ENCODE measurements around the gene DDI1.

Gene DDI1

DNA sequence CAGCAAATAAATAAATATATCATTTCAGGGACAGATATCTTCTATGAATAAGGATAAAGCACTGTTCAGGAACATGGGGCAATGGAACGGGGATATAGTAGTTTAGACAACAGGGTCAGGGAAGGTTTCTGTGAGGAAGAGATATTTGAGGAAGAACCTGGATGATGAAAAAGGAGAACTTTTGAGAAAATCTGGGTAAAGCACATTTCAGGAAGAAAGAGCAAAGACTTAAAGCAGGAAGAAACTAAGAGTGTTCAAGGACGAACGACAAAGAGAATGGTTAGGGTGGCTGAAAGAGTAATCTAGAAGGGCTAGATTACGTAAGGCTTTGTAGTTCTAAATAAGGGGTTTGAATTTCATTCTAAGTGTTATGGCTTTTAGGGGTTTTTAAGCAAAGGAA, 12.7 kb downstream of the DDI1 start:
- no peak for DNase-seq (ENCODE audit: low read depth)
- TF ChIP-seq, protein P1, sequence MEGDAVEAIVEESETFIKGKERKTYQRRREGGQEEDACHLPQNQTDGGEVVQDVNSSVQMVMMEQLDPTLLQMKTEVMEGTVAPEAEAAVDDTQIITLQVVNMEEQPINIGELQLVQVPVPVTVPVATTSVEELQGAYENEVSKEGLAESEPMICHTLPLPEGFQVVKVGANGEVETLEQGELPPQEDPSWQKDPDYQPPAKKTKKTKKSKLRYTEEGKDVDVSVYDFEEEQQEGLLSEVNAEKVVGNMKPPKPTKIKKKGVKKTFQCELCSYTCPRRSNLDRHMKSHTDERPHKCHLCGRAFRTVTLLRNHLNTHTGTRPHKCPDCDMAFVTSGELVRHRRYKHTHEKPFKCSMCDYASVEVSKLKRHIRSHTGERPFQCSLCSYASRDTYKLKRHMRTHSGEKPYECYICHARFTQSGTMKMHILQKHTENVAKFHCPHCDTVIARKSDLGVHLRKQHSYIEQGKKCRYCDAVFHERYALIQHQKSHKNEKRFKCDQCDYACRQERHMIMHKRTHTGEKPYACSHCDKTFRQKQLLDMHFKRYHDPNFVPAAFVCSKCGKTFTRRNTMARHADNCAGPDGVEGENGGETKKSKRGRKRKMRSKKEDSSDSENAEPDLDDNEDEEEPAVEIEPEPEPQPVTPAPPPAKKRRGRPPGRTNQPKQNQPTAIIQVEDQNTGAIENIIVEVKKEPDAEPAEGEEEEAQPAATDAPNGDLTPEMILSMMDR (conservative IDR thresholded peaks at IDR 0.05; ENCODE audit: low read depth, low read length): no peak
- no peak overlapping the region for H3K4me3 ChIP-seq (ENCODE audit: low read depth, low read length)

DNA sequence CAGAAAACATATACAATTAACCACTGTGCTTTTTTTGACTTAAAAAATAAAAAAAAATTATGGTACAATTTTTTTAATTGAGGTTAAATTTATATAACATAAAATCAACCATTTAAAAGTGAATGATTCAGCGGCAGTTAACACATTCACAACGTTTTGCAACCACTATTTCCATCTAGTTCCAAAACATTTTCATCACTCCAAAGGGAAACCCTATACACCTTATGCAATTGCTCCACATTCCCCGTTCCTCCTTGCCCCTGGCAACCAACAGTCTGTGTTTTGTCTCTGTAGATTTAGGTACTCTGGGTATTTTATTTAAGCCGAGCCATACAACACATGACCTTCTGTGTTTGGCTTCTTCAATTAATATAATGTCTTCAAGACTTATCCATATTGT, 15.3 kb downstream of the DDI1 start:
- TF ChIP-seq, protein P1 (conservative IDR thresholded peaks at IDR 0.05; ENCODE audit: low read depth, low read length): no peak
- DNase-seq (ENCODE audit: low read depth): peak; percentile 48
- no peak overlapping the region for H3K4me3 ChIP-seq (ENCODE audit: low read depth, low read length)

DNA sequence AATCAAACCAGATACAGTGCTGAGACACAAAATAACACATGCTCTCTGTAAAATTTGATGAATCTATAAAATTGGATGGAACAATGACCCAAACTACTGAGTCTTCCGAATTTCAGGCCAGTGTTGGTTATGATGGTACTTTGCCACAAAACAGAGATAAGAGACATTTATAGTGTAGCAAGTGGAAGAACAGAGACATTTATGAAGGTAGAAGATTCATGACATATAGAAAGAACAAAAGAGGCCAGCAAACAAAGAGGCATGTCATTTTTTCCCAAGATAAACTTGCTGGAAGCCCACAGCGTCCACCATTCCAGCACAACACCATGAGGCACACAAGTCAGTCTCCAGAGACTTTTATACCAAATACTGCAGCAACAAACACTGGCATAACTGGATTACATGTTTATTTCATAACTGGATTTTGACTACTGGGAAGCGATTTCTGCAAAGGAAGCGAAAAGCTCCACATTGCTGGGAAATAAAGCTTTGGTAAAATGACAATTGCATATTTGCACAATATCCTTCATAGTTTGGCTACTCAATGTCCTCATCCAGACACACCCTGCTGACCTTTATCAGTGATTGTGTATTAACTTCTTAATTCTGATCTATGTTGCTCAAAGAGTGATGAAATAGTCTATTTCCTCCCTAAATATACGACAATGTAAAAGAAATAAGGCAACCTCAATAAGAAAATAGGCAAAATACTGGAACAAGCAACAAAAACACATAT, 17.5 kb downstream of the DDI1 start:
- TF ChIP-seq, protein P1 (conservative IDR thresholded peaks at IDR 0.05; ENCODE audit: low read depth, low read length): no peak
- DNase-seq (ENCODE audit: low read depth): no peak
- H3K4me3 ChIP-seq (ENCODE audit: low read depth, low read length): no peak overlapping the region

DNA sequence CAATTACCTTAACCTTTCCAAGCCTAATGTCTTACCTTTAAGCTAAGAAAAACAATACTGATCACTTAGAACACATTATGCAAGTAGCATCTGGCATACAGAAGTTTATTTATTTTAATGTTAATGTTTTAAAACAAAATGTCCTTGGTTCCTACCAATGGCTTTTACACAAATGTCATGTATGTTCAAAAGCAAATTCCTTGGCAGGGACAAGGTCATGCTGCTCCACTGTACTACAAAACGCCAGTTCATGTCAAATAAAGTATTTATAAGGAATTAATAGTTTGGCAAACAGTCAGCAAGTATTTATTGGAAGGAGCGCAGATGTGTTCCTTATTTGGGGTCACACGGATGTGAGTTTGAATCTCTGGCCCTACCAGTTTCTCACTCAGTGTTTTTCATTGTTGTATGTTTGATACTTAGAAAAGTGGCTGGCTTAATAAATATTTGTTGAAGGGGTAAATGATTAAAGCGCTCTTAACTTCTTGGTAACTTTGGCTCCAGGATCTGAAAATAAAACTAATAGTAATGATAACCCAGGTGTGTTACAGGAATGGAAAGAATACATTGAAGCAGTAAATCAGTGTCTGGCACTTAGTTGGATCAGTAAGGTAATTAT, 18.6 kb downstream of the DDI1 start:
- no peak for DNase-seq (ENCODE audit: low read depth)
- H3K4me3 ChIP-seq (ENCODE audit: low read depth, low read length): no peak overlapping the region
- TF ChIP-seq, protein P1 (conservative IDR thresholded peaks at IDR 0.05; ENCODE audit: low read depth, low read length): no peak

DNA sequence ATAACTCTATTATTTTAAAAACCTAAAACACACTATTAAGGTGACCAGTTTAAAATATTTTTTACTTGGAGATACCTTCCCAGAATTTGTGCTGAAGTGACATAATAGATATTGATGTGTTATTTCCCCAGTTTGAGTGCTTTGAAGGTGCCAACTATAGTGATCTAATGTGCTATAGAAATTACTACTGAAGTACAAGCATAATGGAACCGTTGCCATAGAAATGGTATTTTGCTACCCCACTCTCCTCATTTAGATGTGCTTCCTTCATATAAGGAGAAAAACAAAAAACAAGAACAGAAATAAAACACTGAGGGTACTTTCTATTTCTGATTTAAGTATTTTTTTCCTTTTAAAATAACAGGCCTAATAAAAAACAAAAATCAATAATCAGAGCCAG, 19.2 kb downstream of the DDI1 start:
- DNase-seq (ENCODE audit: low read depth): no peak
- TF ChIP-seq, protein P1 (conservative IDR thresholded peaks at IDR 0.05; ENCODE audit: low read depth, low read length): no peak
- H3K4me3 ChIP-seq (ENCODE audit: low read depth, low read length): no peak overlapping the region

DNA sequence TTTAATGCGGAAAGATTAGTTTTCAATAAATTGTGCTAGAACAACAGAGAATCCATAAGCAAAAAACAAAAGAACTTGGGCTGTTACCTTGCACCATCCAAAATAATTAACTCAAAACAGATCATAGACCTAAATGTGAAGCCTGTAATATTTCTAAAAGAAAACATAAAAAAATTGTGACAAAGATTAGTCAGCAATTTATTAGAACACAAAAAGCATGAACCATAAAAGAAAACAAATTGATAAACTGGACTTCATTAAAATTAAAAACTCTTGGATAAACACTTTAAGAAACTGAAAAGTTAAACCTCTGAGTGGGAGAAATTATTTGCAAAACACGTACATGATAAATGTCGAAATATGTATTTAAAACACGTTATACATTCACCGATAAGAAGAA, 21.5 kb downstream of the DDI1 start:
- DNase-seq (ENCODE audit: low read depth): no peak
- TF ChIP-seq, protein P1 (conservative IDR thresholded peaks at IDR 0.05; ENCODE audit: low read depth, low read length): no peak
- no peak overlapping the region for H3K4me3 ChIP-seq (ENCODE audit: low read depth, low read length)

DNA sequence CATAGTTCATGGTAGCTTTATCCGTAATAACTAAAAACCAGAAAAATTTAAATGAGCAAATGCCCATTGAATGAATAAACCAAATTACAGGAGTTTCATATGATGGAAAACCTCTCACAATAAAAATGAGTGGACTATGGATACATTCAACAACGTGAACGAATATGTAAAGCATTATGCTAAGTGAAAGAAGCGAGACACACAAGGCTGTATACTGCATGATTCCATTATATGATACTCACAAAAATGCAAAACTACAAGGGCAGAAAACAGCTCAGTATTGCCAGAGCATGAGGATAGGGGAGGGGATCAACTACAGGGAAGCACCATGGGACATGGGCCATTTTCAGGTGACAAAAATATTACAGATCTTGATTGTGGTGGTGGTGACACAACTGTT, 22.2 kb downstream of the DDI1 start:
- no peak for DNase-seq (ENCODE audit: low read depth)
- TF ChIP-seq, protein P1 (conservative IDR thresholded peaks at IDR 0.05; ENCODE audit: low read depth, low read length): no peak
- no peak overlapping the region for H3K4me3 ChIP-seq (ENCODE audit: low read depth, low read length)

All from choroid plexus epithelial cell (primary cell).